Liver (tissue), 3 donors: ENCODE results near the gene CNTN5.

Experiments used
- ATF3 ChIP-seq: IDR thresholded peaks from 2 replicates; pipeline ENCODE4 v1.6.1; 2016; ENCODE audit warnings: antibody characterized with exemption
- CTCF ChIP-seq: fragments of 150-350 bp; IDR thresholded peaks from 2 replicates; pipeline ENCODE4 v1.5.1; 2017; ENCODE audit warnings: improper control_type of control experiment, low read depth, low read length; ENCODE audit not compliant: missing input control
- EGR1 ChIP-seq, 2 donors: IDR thresholded peaks; 2 replicates each; pipeline ENCODE4 v1.6.1; 2016 to 2018; ENCODE audit warnings: antibody characterized with exemption in 2 of 2, low read depth in 2 of 2
- FOXA2 ChIP-seq: IDR thresholded peaks from 2 replicates; pipeline ENCODE4 v1.6.1; 2016; ENCODE audit warnings: antibody characterized with exemption
- GABPA ChIP-seq, 2 donors: IDR thresholded peaks in 1 of 2; conservative IDR thresholded peaks in 1 of 2; 2 replicates each; pipeline ENCODE4 v1.6.1; 2016; ENCODE audit warnings: antibody characterized with exemption in 2 of 2, mild to moderate bottlenecking in 1 of 2, moderate library complexity in 1 of 2
- JUND ChIP-seq, 2 donors: IDR thresholded peaks; 2 replicates each; pipeline ENCODE4 v1.6.1; 2016; ENCODE audit warnings: antibody characterized with exemption in 2 of 2
- MAX ChIP-seq: IDR thresholded peaks from 2 replicates; pipeline ENCODE4 v1.6.1; 2016; ENCODE audit warnings: antibody characterized with exemption
- RAD21 ChIP-seq, 2 donors: IDR thresholded peaks; 2 replicates each; pipeline ENCODE4 v1.6.1; 2016; ENCODE audit warnings: antibody characterized with exemption in 2 of 2, mild to moderate bottlenecking in 2 of 2
- REST ChIP-seq: IDR thresholded peaks from 2 replicates; pipeline ENCODE4 v1.6.1; 2016; ENCODE audit warnings: antibody characterized with exemption, mild to moderate bottlenecking
- RXRA ChIP-seq, 2 donors: IDR thresholded peaks; 2 replicates each; pipeline ENCODE4 v1.6.1; 2017 to 2018; ENCODE audit warnings: antibody characterized with exemption in 2 of 2, mild to moderate bottlenecking in 1 of 2
- SP1 ChIP-seq: IDR thresholded peaks from 2 replicates; pipeline ENCODE4 v1.6.1; 2018; ENCODE audit warnings: antibody characterized with exemption, mild to moderate bottlenecking
- TAF1 ChIP-seq: conservative IDR thresholded peaks from 2 replicates; pipeline ENCODE4 v1.6.1; 2016; ENCODE audit warnings: antibody characterized with exemption, mild to moderate bottlenecking
- YY1 ChIP-seq: IDR thresholded peaks from 2 replicates; pipeline ENCODE4 v1.6.1; 2016; ENCODE audit warnings: antibody characterized with exemption, mild to moderate bottlenecking
- ZBTB33 ChIP-seq: IDR thresholded peaks from 2 replicates; pipeline ENCODE4 v1.6.1; 2016; ENCODE audit warnings: antibody characterized with exemption
- donor health status: healthy.
- donor health status: healthy.

- TF ChIP-seq YY1 = no peak
- no peak for TF ChIP-seq CTCF
- no peak for TF ChIP-seq REST
- no peak for TF ChIP-seq ATF3
- no peak for TF ChIP-seq TAF1
- no peak for TF ChIP-seq SP1
- TF ChIP-seq MAX = no peak
- TF ChIP-seq GABPA (IDR thresholded peaks at IDR 0.05 in 1 of 2, conservative IDR thresholded peaks at IDR 0.05 in 1 of 2) = no peak
- TF ChIP-seq RXRA (IDR thresholded peaks at IDR 0.05) = no peak
- no peak for TF ChIP-seq JUND (IDR thresholded peaks at IDR 0.05)
- no peak for TF ChIP-seq FOXA2
- TF ChIP-seq ZBTB33 = no peak
- no peak for TF ChIP-seq EGR1 (IDR thresholded peaks at IDR 0.05; ENCODE audit: low read depth in 2 of 2)
- TF ChIP-seq RAD21 (IDR thresholded peaks at IDR 0.05) = no peak
Measured at GRCh38 chr11:99979042-99979441, 958.3 kb downstream of the CNTN5 start.
